K562 (cell line): ENCODE results near the gene SGSM2. TPM values are rescaled to one million over a fixed set of nuclear protein-coding genes. Genes with fewer than 3 reads are reported as not detected.

Experiments
- ATAC-seq: fragments of 200-7000 bp; cut with Tn5 transposase; 3 replicates; pipeline ENCODE4 v1.9.1; 2020; ENCODE audit warnings: moderate library complexity
- BruUV-seq: library from RNA; stranded (reverse); fragments of 400-500 nt; replicated peaks from 2 replicates; lab custom pipeline; 2021; lab: Mats Ljungman, UMichigan
- CTCF ChIA-PET: fragments of 300-600 bp; formaldehyde crosslinking; extraction: SDS; loops from one replicate; lab custom pipeline; 2021; ENCODE audit warnings: low intra/inter-chr PET ratio; lab: Yijun Ruan, JAX
- POLR2A ChIA-PET: fragments of 300-600, 350-650 bp; sonication (Branson Sonifier 250); formaldehyde crosslinking; extraction: SDS; loops from one replicate; lab custom pipeline; 2021; ENCODE audit warnings: antibody characterized with exemption, inconsistent platforms; lab: Yijun Ruan, JAX
- DNase-seq, 4 experiments: peaks; one replicate each; pipeline versions ENCODE4 v3.0.0 to v3.0.0-alpha.2; 2011 to 2018; ENCODE audit warnings: low spot score in 3 of 4, mixed read lengths in 3 of 4; ENCODE audit errors: extremely low read depth in 1 of 4
- FAIRE-seq: peaks from 2 replicates; lab custom pipeline; 2011; peaks lifted over from hg19 to GRCh38; lab: Jason Lieb, UNC
- H2AFZ ChIP-seq: 2 replicates; pipeline ENCODE4 v1.6.0; 2011; ENCODE audit warnings: low read depth, low read length, control low read depth, inconsistent platforms
- H3K27ac ChIP-seq: fragments of 200-600 bp; 3 replicates; pipeline ENCODE4 v1.8.0; 2011; ENCODE audit warnings: low read depth, mild to moderate bottlenecking, control low read depth, inconsistent platforms, low read length, moderate library complexity, mixed read lengths; ENCODE audit errors: extremely low read depth
- H3K27me3 ChIP-seq, 2 experiments: fragments of 300-600 bp in 1 of 2; 2 replicates in 1 of 2; 3 replicates in 1 of 2; pipeline versions ENCODE4 v1.6.0 to v1.8.0; 2011; ENCODE audit warnings: inconsistent platforms in 2 of 2, low read length in 2 of 2, mild to moderate bottlenecking in 1 of 2, mixed read lengths in 1 of 2, moderate library complexity in 1 of 2; ENCODE audit not compliant: control insufficient read depth in 2 of 2, insufficient read depth in 2 of 2
- H3K36me3 ChIP-seq: fragments of 300-600 bp; 3 replicates; pipeline ENCODE4 v1.8.0; 2011; ENCODE audit warnings: mild to moderate bottlenecking, low read length, inconsistent platforms; ENCODE audit not compliant: control insufficient read depth, insufficient read depth
- H3K4me1 ChIP-seq, 2 experiments: fragments of 200-600 bp in 1 of 2; replicated peaks in 1 of 2; 2 replicates in 1 of 2; 3 replicates in 1 of 2; pipeline versions ENCODE4 v1.5.1 to v1.8.0; 2011; ENCODE audit warnings: inconsistent platforms in 2 of 2, low read length in 2 of 2, mild to moderate bottlenecking in 1 of 2, mixed read lengths in 1 of 2, moderate library complexity in 1 of 2; ENCODE audit not compliant: control insufficient read depth in 2 of 2, insufficient read depth in 2 of 2
- H3K4me2 ChIP-seq: 2 replicates; pipeline ENCODE4 v1.6.1; 2011; ENCODE audit warnings: low read length, control low read depth, inconsistent platforms, mixed read lengths; ENCODE audit not compliant: insufficient read depth
- H3K4me3 ChIP-seq: fragments of 200-600 bp; sonication (generic), shearing (Covaris generic); 2 replicates; pipeline ENCODE4 v1.5.1; 2016; ENCODE audit warnings: control low read depth, inconsistent platforms
- H3K79me2 ChIP-seq: fragments of 200-600 bp; 3 replicates; pipeline ENCODE4 v1.8.0; 2011; ENCODE audit warnings: low read length, inconsistent platforms; ENCODE audit not compliant: control insufficient read depth, insufficient read depth
- H3K9ac ChIP-seq, 2 experiments: 2 replicates each; pipeline versions ENCODE4 v1.6.0 to v1.6.1; 2011; ENCODE audit warnings: low read depth in 2 of 2, low read length in 2 of 2, control low read depth in 1 of 2, inconsistent platforms in 1 of 2, mild to moderate bottlenecking in 1 of 2, mixed read lengths in 1 of 2; ENCODE audit not compliant: insufficient read depth in 1 of 2
- H3K9me1 ChIP-seq: one replicate; pipeline ENCODE4 v1.6.0; 2011; ENCODE audit warnings: inconsistent platforms, mild to moderate bottlenecking, low read length, moderate library complexity; ENCODE audit not compliant: control insufficient read depth, insufficient read depth
- H3K9me3 ChIP-seq: replicated peaks from 2 replicates; pipeline ENCODE4 v1.5.1; 2011; ENCODE audit warnings: low read depth, low read length, inconsistent platforms; ENCODE audit not compliant: control insufficient read depth, insufficient read depth
- H4K20me1 ChIP-seq: replicated peaks from 2 replicates; pipeline ENCODE4 v1.6.1; 2011; ENCODE audit warnings: low read length, inconsistent platforms, mixed read lengths; ENCODE audit not compliant: control insufficient read depth, insufficient read depth
- DDX20 ChIP-seq: fragments of 450-650 bp; IDR thresholded peaks from 2 replicates; pipeline ENCODE4 v1.6.1; 2016; ENCODE audit warnings: missing genetic modification characterization, low read depth, mild to moderate bottlenecking, missing compliant biosample characterization, moderate library complexity
- STAT5B ChIP-seq: fragments of 250-450 bp; sonication (Bioruptor Pico); IDR thresholded peaks from 2 replicates; pipeline ENCODE4 v1.8.0; 2021; ENCODE audit warnings: mild to moderate bottlenecking, inconsistent platforms
- SUPT5H ChIP-seq: fragments of 450-650 bp; IDR thresholded peaks from 2 replicates; pipeline ENCODE4 v1.6.1; 2016
- ZNF408 ChIP-seq: fragments of 250-450 bp; sonication (Bioruptor Pico); IDR thresholded peaks from 2 replicates; pipeline ENCODE4 v1.4.0; 2020; ENCODE audit warnings: low read depth, mild to moderate bottlenecking, moderate library complexity
- ZNF76 ChIP-seq: fragments of 250-450 bp; sonication (Bioruptor Pico); IDR thresholded peaks from 2 replicates; pipeline ENCODE4 v1.4.0; 2020; ENCODE audit warnings: mild to moderate bottlenecking, moderate library complexity, borderline replicate concordance
- WGBS: fragments of 100-300 bp; shearing (Covaris generic); methylation state at CpG from one replicate; pipeline ENCODE4 v1.1.6; 2016; ENCODE audit warnings: low coverage, mixed read lengths; ENCODE audit not compliant: insufficient coverage; ENCODE audit errors: missing lambda C conversion rate; 5-methylcytosine and 5-hydroxymethylcytosine counted together
- in situ Hi-C: fragments of 300-500 bp; cut with MboI; formaldehyde crosslinking; loops from 4 replicates; pipeline ENCODE4 v1.15.0; 2018; ENCODE audit warnings: inconsistent platforms, mixed read lengths
- intact Hi-C: fragments of 100-400 bp; cut with micrococcal nuclease; formaldehyde crosslinking; loops from 2 replicates; pipeline ENCODE4 v1.14.2; 2022
- polyA plus RNA-seq, 8 experiments: library from polyadenylated mRNA; depleted of rRNA in 4 of 8; stranded (reverse) in 5 of 8; unstranded in 3 of 8; fragments of >200 nt; fragmentation: Nextera tagmentation in 2 of 8; fragmentation: Illumina TruSeq in 1 of 8; extraction: Ambion mirVana in 2 of 8; extraction: Trizol in 1 of 8; gene quantifications; 2 replicates each; pipeline versions ENCODE4 v1.2.1 to v1.2.3, GENCODE V29; 2011 to 2014; ENCODE audit warnings: inconsistent platforms in 1 of 8, missing spikeins in 1 of 8
- total RNA-seq, 7 experiments: library from RNA; depleted of rRNA in 6 of 7; stranded (reverse); fragments of >200 nt in 6 of 7; fragmentation: Illumina TruSeq in 2 of 7; extraction: Trizol in 2 of 7; gene quantifications; 2 replicates each; pipeline versions ENCODE4 v1.2.1 to v1.2.3, GENCODE V29; 2011 to 2021; ENCODE audit warnings: low replicate concordance in 1 of 7
- TF ChIP-seq, protein P1 (sequence below): fragments of 450-650 bp; IDR thresholded peaks from 2 replicates; pipeline ENCODE4 v1.6.1; 2016
- TF ChIP-seq, protein P2 (sequence below): fragments of 250-450 bp; sonication (Bioruptor Pico); IDR thresholded peaks from 2 replicates; pipeline ENCODE4 v1.9.0; 2021; ENCODE audit warnings: mild to moderate bottlenecking
- TF ChIP-seq, protein P3 (sequence below): sonication (generic); formaldehyde crosslinking; IDR thresholded peaks from 2 replicates; pipeline ENCODE4 v1.8.1; 2023; ENCODE audit warnings: mild to moderate bottlenecking, missing genetic modification reagents

The SGSM2 gene
- total and polyA plus RNA-seq, 9 of the 15 experiments (the other 6 are each of a cell fraction or from before 2014, with no cell fraction given) = 0.20 to 26.3 (median 14.8) TPM

DNA sequence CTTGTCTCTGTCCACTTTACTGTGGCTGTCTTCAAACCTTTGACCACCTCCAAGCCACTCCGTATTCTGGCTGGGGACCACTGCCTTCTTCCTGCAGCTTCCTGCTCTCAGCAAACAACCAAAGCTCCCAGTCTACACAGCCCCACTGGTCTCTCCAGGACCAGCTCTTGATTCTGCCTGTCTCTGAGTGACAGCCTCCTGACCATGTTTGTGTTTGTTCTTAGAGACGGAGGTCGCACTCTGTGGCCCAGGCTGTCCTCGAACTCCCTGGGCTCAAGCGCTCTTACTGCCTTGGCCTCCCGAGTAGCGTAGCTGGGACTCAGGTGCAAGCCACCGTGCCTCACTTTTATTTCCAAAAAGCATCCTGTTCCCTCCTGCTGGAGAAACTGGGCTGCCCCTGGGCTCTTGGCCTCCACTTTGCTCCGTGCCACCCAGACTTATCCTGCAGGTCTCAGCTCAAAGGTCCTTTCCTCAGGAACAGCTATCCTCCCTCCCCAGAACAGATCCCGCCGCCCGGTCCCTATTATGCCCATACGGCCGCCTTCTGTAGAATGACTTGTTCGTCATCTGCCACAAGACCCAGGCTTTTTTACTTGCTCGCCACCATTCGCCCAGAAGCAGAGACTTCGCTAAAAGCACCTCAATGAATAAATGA, 54.4 kb downstream of the SGSM2 start:
- WGBS = 11% methylated on average over 13 of the region's 18 CpGs
- Histone ChIP-seq H3K4me2 (peak overlapping the region; percentile 82), H2AFZ (no peak overlapping the region), H3K9ac (peak overlapping the region; percentile 92 to 94), H3K79me2 (peaks cover 53% of the 10 kb centered on the region), H3K36me3 (peaks cover 26% of the 10 kb centered on the region; the same call in 2 of the 3 replicates), H4K20me1 (0 out of 2 replicates have a peak, but pooled peaks cover 3% of the 10 kb centered on the region), H3K27ac (peak overlapping the region; percentile 96), H3K27me3 (no peaks in the 10 kb centered on the region), H3K9me3 (no peaks in the 10 kb centered on the region), H3K9me1 (no peaks in the 10 kb centered on the region), H3K4me3 (peak overlapping the region; percentile 52), H3K4me1 (peaks cover 30 to 65% of the 10 kb centered on the region in 2 experiments)
- ChIA-PET POLR2A (interaction anchor here (0.7 to 4.0 kb wide), 6 partner anchors 8 to 322 kb away, joined by 3 to 24 read pairs (median 6); no protein-coding TSS in a partner anchor), CTCF (interaction anchor here (0.9 kb wide), 1 partner anchor 17 kb away, joined by 3 read pairs; no protein-coding TSS in a partner anchor)
- in situ Hi-C loops (no loop called here), intact Hi-C loops (loop anchor here (1.0 kb wide), 1 partner anchor 10 kb away; the partner anchor contains the start of gene MNT)
- DNase-seq (no peak), ATAC-seq (no peak), FAIRE-seq (no peak)
- BruUV-seq = no TSS peak
- no peak for TF ChIP-seq STAT5B
- TF ChIP-seq, protein P1, sequence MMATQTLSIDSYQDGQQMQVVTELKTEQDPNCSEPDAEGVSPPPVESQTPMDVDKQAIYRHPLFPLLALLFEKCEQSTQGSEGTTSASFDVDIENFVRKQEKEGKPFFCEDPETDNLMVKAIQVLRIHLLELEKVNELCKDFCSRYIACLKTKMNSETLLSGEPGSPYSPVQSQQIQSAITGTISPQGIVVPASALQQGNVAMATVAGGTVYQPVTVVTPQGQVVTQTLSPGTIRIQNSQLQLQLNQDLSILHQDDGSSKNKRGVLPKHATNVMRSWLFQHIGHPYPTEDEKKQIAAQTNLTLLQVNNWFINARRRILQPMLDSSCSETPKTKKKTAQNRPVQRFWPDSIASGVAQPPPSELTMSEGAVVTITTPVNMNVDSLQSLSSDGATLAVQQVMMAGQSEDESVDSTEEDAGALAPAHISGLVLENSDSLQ = peak; percentile 56; the same call in 1 of the 2 replicates
- no peak for TF ChIP-seq ZNF76
- TF ChIP-seq, protein P2, sequence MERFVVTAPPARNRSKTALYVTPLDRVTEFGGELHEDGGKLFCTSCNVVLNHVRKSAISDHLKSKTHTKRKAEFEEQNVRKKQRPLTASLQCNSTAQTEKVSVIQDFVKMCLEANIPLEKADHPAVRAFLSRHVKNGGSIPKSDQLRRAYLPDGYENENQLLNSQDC (CRISPR knock-in tag) = no peak
- TF ChIP-seq, protein P3, sequence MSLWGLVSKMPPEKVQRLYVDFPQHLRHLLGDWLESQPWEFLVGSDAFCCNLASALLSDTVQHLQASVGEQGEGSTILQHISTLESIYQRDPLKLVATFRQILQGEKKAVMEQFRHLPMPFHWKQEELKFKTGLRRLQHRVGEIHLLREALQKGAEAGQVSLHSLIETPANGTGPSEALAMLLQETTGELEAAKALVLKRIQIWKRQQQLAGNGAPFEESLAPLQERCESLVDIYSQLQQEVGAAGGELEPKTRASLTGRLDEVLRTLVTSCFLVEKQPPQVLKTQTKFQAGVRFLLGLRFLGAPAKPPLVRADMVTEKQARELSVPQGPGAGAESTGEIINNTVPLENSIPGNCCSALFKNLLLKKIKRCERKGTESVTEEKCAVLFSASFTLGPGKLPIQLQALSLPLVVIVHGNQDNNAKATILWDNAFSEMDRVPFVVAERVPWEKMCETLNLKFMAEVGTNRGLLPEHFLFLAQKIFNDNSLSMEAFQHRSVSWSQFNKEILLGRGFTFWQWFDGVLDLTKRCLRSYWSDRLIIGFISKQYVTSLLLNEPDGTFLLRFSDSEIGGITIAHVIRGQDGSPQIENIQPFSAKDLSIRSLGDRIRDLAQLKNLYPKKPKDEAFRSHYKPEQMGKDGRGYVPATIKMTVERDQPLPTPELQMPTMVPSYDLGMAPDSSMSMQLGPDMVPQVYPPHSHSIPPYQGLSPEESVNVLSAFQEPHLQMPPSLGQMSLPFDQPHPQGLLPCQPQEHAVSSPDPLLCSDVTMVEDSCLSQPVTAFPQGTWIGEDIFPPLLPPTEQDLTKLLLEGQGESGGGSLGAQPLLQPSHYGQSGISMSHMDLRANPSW (CRISPR knock-in tag) = no peak
- no peak for TF ChIP-seq DDX20 (tag)
- no peak for TF ChIP-seq ZNF408 (CRISPR knock-in tag)
- TF ChIP-seq SUPT5H = 0 out of 2 replicates have a peak, but pooled peaks have one; percentile 13
